ENCODE measurements around the gene ARID3B.

- TF ChIP-seq, protein P1, sequence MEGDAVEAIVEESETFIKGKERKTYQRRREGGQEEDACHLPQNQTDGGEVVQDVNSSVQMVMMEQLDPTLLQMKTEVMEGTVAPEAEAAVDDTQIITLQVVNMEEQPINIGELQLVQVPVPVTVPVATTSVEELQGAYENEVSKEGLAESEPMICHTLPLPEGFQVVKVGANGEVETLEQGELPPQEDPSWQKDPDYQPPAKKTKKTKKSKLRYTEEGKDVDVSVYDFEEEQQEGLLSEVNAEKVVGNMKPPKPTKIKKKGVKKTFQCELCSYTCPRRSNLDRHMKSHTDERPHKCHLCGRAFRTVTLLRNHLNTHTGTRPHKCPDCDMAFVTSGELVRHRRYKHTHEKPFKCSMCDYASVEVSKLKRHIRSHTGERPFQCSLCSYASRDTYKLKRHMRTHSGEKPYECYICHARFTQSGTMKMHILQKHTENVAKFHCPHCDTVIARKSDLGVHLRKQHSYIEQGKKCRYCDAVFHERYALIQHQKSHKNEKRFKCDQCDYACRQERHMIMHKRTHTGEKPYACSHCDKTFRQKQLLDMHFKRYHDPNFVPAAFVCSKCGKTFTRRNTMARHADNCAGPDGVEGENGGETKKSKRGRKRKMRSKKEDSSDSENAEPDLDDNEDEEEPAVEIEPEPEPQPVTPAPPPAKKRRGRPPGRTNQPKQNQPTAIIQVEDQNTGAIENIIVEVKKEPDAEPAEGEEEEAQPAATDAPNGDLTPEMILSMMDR (conservative IDR thresholded peaks at IDR 0.05; ENCODE audit: low read length) = no peak
- no peak for TF ChIP-seq EZH2phosphoT487 (IDR thresholded peaks at IDR 0.05; ENCODE audit: borderline replicate concordance, low read depth, low read length)
These were observed 100.1 kb downstream of the ARID3B start for GRCh38 chr15:74641151-74641550.
